ENCODE results near the gene PIK3R1. TPM values are rescaled to one million over a fixed set of nuclear protein-coding genes. Genes with fewer than 3 reads are reported as not detected.

The PIK3R1 gene
- total and polyA plus RNA-seq, 4 experiments from 2014 or later: 92.6 to 152 (median 125) TPM

GRCh38 chr5:68216245-68217046 lies 890 bp downstream of the PIK3R1 start:
- intact Hi-C loops (cut with micrococcal nuclease): loop anchor here (1.0 to 10.0 kb wide), 3 partner anchors 23 to 1148 kb away; partner anchors contain the start of genes AK6, RAD17 and TAF9
- Histone ChIP-seq H3K27me3 (ENCODE audit: insufficient read depth, low read length) (no peaks in the 10 kb centered on the region), H3K36me3 (ENCODE audit: insufficient read depth, low read length) (peaks cover 5% of the 10 kb centered on the region), H3K4me3 (ENCODE audit: low read length in 2 of 2) (peak overlapping the region; percentile 85 to 89), H3K27ac (ENCODE audit: low read depth, low read length) (peak overlapping the region; percentile 80), H3K4me1 (ENCODE audit: insufficient read depth, low read length) (peaks cover 53% of the 10 kb centered on the region), H3K9me3 (ENCODE audit: control insufficient read depth in 1 of 2, low read length in 2 of 2) (no peaks in the 10 kb centered on the region)
- ChIA-PET POLR2A (ENCODE audit: partially characterized antibody) (interaction anchor here (0.6 to 6.9 kb wide), 28 partner anchors 8 to 1212 kb away, joined by 3 to 73 read pairs (median 10); no protein-coding TSS in a partner anchor), CTCF (ENCODE audit: partially characterized antibody) (interaction anchor here (0.7 to 5.6 kb wide), 22 partner anchors 8 to 1058 kb away, joined by 3 to 58 read pairs (median 6); no protein-coding TSS in a partner anchor)
- peaks cover 43 to 56% (median 49%) of the 10 kb centered on the region in 4 donors for H3K4me1 Mint-ChIP-seq
- H3K27me3 Mint-ChIP-seq: no peaks in the 10 kb centered on the region
- peak; percentile 10 to 57 (median 44) for DNase-seq
- peak overlapping the region; percentile 44 to 93 (median 82) for H3K27ac Mint-ChIP-seq
- peak overlapping the region; percentile 85 to 96 (median 94) for H3K4me3 Mint-ChIP-seq
- peaks cover 14 to 31% of the 10 kb centered on the region in 2 donors for H3K36me3 Mint-ChIP-seq
- H3K9me3 Mint-ChIP-seq: peaks cover 0 to 6% (median under 1%) of the 10 kb centered on the region in 8 donors

GRCh38 chr5:68217047-68217355 lies 1.4 kb downstream of the PIK3R1 start:
- Mint-ChIP-seq H3K27ac (peak overlapping the region; percentile 44 to 93 (median 82)), H3K27me3 (no peaks in the 10 kb centered on the region), H3K9me3 (peaks cover 0 to 6% (median 0%) of the 10 kb centered on the region in 8 donors), H3K4me3 (peak overlapping the region; percentile 85 to 96 (median 94)), H3K36me3 (peaks cover 14 to 31% of the 10 kb centered on the region in 2 donors), H3K4me1 (peaks cover 45 to 62% (median 53%) of the 10 kb centered on the region in 4 donors)
- no peaks in the 10 kb centered on the region for H3K27me3 ChIP-seq (ENCODE audit: insufficient read depth, low read length)
- no peak for DNase-seq
- H3K4me1 ChIP-seq (ENCODE audit: insufficient read depth, low read length): peaks cover 58% of the 10 kb centered on the region
- peaks cover 5% of the 10 kb centered on the region for H3K36me3 ChIP-seq (ENCODE audit: insufficient read depth, low read length)
- ChIA-PET POLR2A (ENCODE audit: partially characterized antibody) (interaction anchor here (1.1 to 6.9 kb wide), 16 partner anchors 11 to 1012 kb away, joined by 3 to 73 read pairs (median 22); no protein-coding TSS in a partner anchor), CTCF (ENCODE audit: partially characterized antibody) (interaction anchor here (1.1 to 5.6 kb wide), 17 partner anchors 7 to 1054 kb away, joined by 3 to 58 read pairs (median 9); no protein-coding TSS in a partner anchor)
- peak overlapping the region; percentile 85 to 89 for H3K4me3 ChIP-seq (ENCODE audit: low read length in 2 of 2)
- intact Hi-C loops (cut with micrococcal nuclease): loop anchor here (5.0 to 10.0 kb wide), 2 partner anchors 1000 to 1148 kb away; partner anchors contain the start of genes AK6, RAD17 and TAF9
- H3K27ac ChIP-seq (ENCODE audit: low read depth, low read length): peak overlapping the region; percentile 80
- H3K9me3 ChIP-seq (ENCODE audit: control insufficient read depth in 1 of 2, low read length in 2 of 2): no peaks in the 10 kb centered on the region

- peaks cover 50 to 67% (median 59%) of the 10 kb centered on the region in 4 donors for H3K4me1 Mint-ChIP-seq
- peak overlapping the region; percentile 85 to 96 (median 94) for H3K4me3 Mint-ChIP-seq
- H3K9me3 Mint-ChIP-seq: peaks cover 0 to 6% (median 0%) of the 10 kb centered on the region in 8 donors
- ChIA-PET POLR2A (ENCODE audit: partially characterized antibody) (interaction anchor here (1.1 to 6.9 kb wide), 11 partner anchors 11 to 1012 kb away, joined by 3 to 73 read pairs (median 35); no protein-coding TSS in a partner anchor), CTCF (ENCODE audit: partially characterized antibody) (interaction anchor here (1.1 to 5.6 kb wide), 12 partner anchors 11 to 971 kb away, joined by 3 to 58 read pairs (median 12); no protein-coding TSS in a partner anchor)
- peak overlapping the region; percentile 85 to 89 for H3K4me3 ChIP-seq (ENCODE audit: low read length in 2 of 2)
- H3K27me3 Mint-ChIP-seq: no peaks in the 10 kb centered on the region
- DNase-seq: no peak
- peaks cover 5% of the 10 kb centered on the region for H3K36me3 ChIP-seq (ENCODE audit: insufficient read depth, low read length)
- no peaks in the 10 kb centered on the region for H3K27me3 ChIP-seq (ENCODE audit: insufficient read depth, low read length)
- no peaks in the 10 kb centered on the region for H3K9me3 ChIP-seq (ENCODE audit: control insufficient read depth in 1 of 2, low read length in 2 of 2)
- peaks cover 63% of the 10 kb centered on the region for H3K4me1 ChIP-seq (ENCODE audit: insufficient read depth, low read length)
- peak overlapping the region; percentile 22 to 89 (median 75) for H3K27ac Mint-ChIP-seq
- intact Hi-C loops (cut with micrococcal nuclease): loop anchor here (5.0 to 10.0 kb wide), 2 partner anchors 1000 to 1147 kb away; partner anchors contain the start of genes AK6, RAD17 and TAF9
- H3K27ac ChIP-seq (ENCODE audit: low read depth, low read length): peak overlapping the region; percentile 80
- H3K36me3 Mint-ChIP-seq: peaks cover 14 to 33% of the 10 kb centered on the region in 2 donors
Measured at GRCh38 chr5:68217528-68217927, 2.0 kb downstream of the PIK3R1 start.

GRCh38 chr5:68219161-68219816 lies 3.7 kb downstream of the PIK3R1 start:
- peaks cover 14 to 36% of the 10 kb centered on the region in 2 donors for H3K36me3 Mint-ChIP-seq
- peaks cover 75% of the 10 kb centered on the region for H3K4me1 ChIP-seq (ENCODE audit: insufficient read depth, low read length)
- intact Hi-C loops (cut with micrococcal nuclease): loop anchor here (1.0 to 10.0 kb wide), 3 partner anchors 8 to 1146 kb away; partner anchors contain the start of genes AK6, RAD17 and TAF9
- peaks cover 61 to 78% (median 68%) of the 10 kb centered on the region in 4 donors for H3K4me1 Mint-ChIP-seq
- H3K27ac ChIP-seq (ENCODE audit: low read depth, low read length): no peak overlapping the region
- POLR2A ChIA-PET (ENCODE audit: partially characterized antibody): interaction anchor here (0.6 to 1.2 kb wide), 3 partner anchors 19 to 36 kb away, joined by 3 to 4 read pairs (median 3); no protein-coding TSS in a partner anchor
- CTCF ChIA-PET (ENCODE audit: partially characterized antibody): interaction anchor here (0.8 to 1.6 kb wide), 4 partner anchors 17 to 91 kb away, joined by 3 to 7 read pairs (median 3); no protein-coding TSS in a partner anchor
- no peak for DNase-seq
- peak overlapping the region in 7 of 8 donors; percentile 9 to 95 (median 69) for H3K4me3 Mint-ChIP-seq
- no peaks in the 10 kb centered on the region for H3K9me3 ChIP-seq (ENCODE audit: control insufficient read depth in 1 of 2, low read length in 2 of 2)
- no peaks in the 10 kb centered on the region for H3K27me3 Mint-ChIP-seq
- H3K27ac Mint-ChIP-seq: peak overlapping the region in 1 of 7 donors; percentile 85
- H3K27me3 ChIP-seq (ENCODE audit: insufficient read depth, low read length): no peaks in the 10 kb centered on the region
- no peak overlapping the region for H3K4me3 ChIP-seq (ENCODE audit: low read length in 2 of 2)
- H3K36me3 ChIP-seq (ENCODE audit: insufficient read depth, low read length): peaks cover 5% of the 10 kb centered on the region
- peaks cover 0 to 6% (median 0%) of the 10 kb centered on the region in 8 donors for H3K9me3 Mint-ChIP-seq

- H3K4me1 Mint-ChIP-seq: peaks cover 67 to 82% (median 74%) of the 10 kb centered on the region in 4 donors
- peaks cover 17 to 37% of the 10 kb centered on the region in 2 donors for H3K36me3 Mint-ChIP-seq
- Histone ChIP-seq H3K27me3 (ENCODE audit: insufficient read depth, low read length) (no peaks in the 10 kb centered on the region), H3K36me3 (ENCODE audit: insufficient read depth, low read length) (peaks cover 5% of the 10 kb centered on the region), H3K27ac (ENCODE audit: low read depth, low read length) (no peak overlapping the region), H3K4me1 (ENCODE audit: insufficient read depth, low read length) (peaks cover 81% of the 10 kb centered on the region), H3K9me3 (ENCODE audit: control insufficient read depth in 1 of 2, low read length in 2 of 2) (no peaks in the 10 kb centered on the region), H3K4me3 (ENCODE audit: low read length in 2 of 2) (no peak overlapping the region)
- POLR2A ChIA-PET (ENCODE audit: partially characterized antibody): interaction anchor here (0.9 to 1.2 kb wide), 2 partner anchors 10 to 18 kb away, joined by 3 read pairs; no protein-coding TSS in a partner anchor
- H3K27ac Mint-ChIP-seq: no peak overlapping the region
- H3K9me3 Mint-ChIP-seq: peaks cover 0 to 6% (median 0%) of the 10 kb centered on the region in 8 donors
- H3K4me3 Mint-ChIP-seq: peak overlapping the region in 6 of 8 donors; percentile 4 to 53 (median 28)
- intact Hi-C loops (cut with micrococcal nuclease): no loop called here
- DNase-seq: no peak
- CTCF ChIA-PET (ENCODE audit: partially characterized antibody): interaction anchor here (0.8 to 1.6 kb wide), 4 partner anchors 16 to 92 kb away, joined by 3 to 7 read pairs (median 3); no protein-coding TSS in a partner anchor
- H3K27me3 Mint-ChIP-seq: no peaks in the 10 kb centered on the region
Measured at GRCh38 chr5:68220260-68220659, 4.7 kb downstream of the PIK3R1 start.

GRCh38 chr5:68220914-68221313 lies 5.4 kb downstream of the PIK3R1 start:
- Histone ChIP-seq H3K4me3 (ENCODE audit: low read length in 2 of 2) (no peak overlapping the region), H3K4me1 (ENCODE audit: insufficient read depth, low read length) (peaks cover 88% of the 10 kb centered on the region), H3K27me3 (ENCODE audit: insufficient read depth, low read length) (no peaks in the 10 kb centered on the region), H3K36me3 (ENCODE audit: insufficient read depth, low read length) (peaks cover 7% of the 10 kb centered on the region), H3K9me3 (ENCODE audit: control insufficient read depth in 1 of 2, low read length in 2 of 2) (no peaks in the 10 kb centered on the region), H3K27ac (ENCODE audit: low read depth, low read length) (no peak overlapping the region)
- intact Hi-C loops (cut with micrococcal nuclease): no loop called here
- Mint-ChIP-seq H3K9me3 (peaks cover 0 to 6% (median 0%) of the 10 kb centered on the region in 8 donors), H3K36me3 (peaks cover 23 to 43% of the 10 kb centered on the region in 2 donors), H3K4me3 (no peak overlapping the region), H3K27me3 (no peaks in the 10 kb centered on the region), H3K4me1 (peaks cover 73 to 88% (median 80%) of the 10 kb centered on the region in 4 donors), H3K27ac (no peak overlapping the region)
- CTCF ChIA-PET (ENCODE audit: partially characterized antibody): interaction anchor here (1.1 kb wide), 1 partner anchor 17 kb away, joined by 3 read pairs; no protein-coding TSS in a partner anchor
- no peak for DNase-seq
- POLR2A ChIA-PET (ENCODE audit: partially characterized antibody): interaction anchor here (0.9 kb wide), 1 partner anchor 9 kb away, joined by 3 read pairs; no protein-coding TSS in a partner anchor

Data from CD4-positive, alpha-beta memory T cell (primary cell).